CD4-positive, alpha-beta T cell (primary cell): Measurements from ENCODE around the gene WNT1. TPM values are rescaled to one million over a fixed set of nuclear protein-coding genes. Genes with fewer than 3 reads are reported as not detected.

Experiments
- ATAC-seq: fragments of 200-7000 bp; cut with Tn5 transposase; one replicate; pipeline ENCODE4 v1.10.0; 2022; ENCODE audit warnings: mild to moderate bottlenecking; ENCODE audit not compliant: poor library complexity
- CTCF ChIA-PET: fragments of 350-600 bp; sonication (Branson Sonifier 250); formaldehyde crosslinking; loops from one replicate; lab custom pipeline; 2021; ENCODE audit warnings: antibody characterized with exemption, inconsistent platforms; lab: Charles Lee
- POLR2A ChIA-PET: fragments of 350-600 bp; sonication (Branson Sonifier 250); formaldehyde crosslinking; loops from one replicate; lab custom pipeline; 2021; ENCODE audit warnings: antibody characterized with exemption, inconsistent platforms; lab: Charles Lee
- DNase-seq, 14 experiments: peaks; one replicate each; pipeline ENCODE4 v3.0.0-alpha.2; 2013 to 2020; ENCODE audit warnings: mixed read lengths in 2 of 14
- H3K27ac ChIP-seq, 2 donors: one replicate each; pipeline versions ENCODE4 v1.5.1 to v1.7.0; 2013; ENCODE audit warnings: low read length in 2 of 2, low read depth in 1 of 2, mild to moderate bottlenecking in 1 of 2
- H3K27me3 ChIP-seq, 2 experiments: 1 replicate in 1 of 2; 2 replicates in 1 of 2; pipeline versions ENCODE4 v1.6.1 to v1.7.0; 2013; ENCODE audit warnings: low read length in 2 of 2, control low read depth in 1 of 2, mild to moderate bottlenecking in 1 of 2, moderate library complexity in 1 of 2; ENCODE audit not compliant: insufficient read depth in 2 of 2, control insufficient read depth in 1 of 2
- H3K36me3 ChIP-seq: one replicate; pipeline ENCODE4 v1.6.1; 2013; ENCODE audit warnings: low read length, control low read depth; ENCODE audit not compliant: insufficient read depth
- H3K4me1 ChIP-seq: one replicate; pipeline ENCODE4 v1.6.1; 2013; ENCODE audit warnings: low read length, control low read depth; ENCODE audit not compliant: insufficient read depth
- H3K4me3 ChIP-seq: one replicate; pipeline ENCODE4 v1.5.1; 2013; ENCODE audit warnings: mild to moderate bottlenecking, low read length, moderate library complexity
- H3K9me3 ChIP-seq, 2 experiments: 1 replicate in 1 of 2; 2 replicates in 1 of 2; pipeline versions ENCODE4 v1.6.1 to v1.7.0; 2013; ENCODE audit warnings: low read length in 2 of 2, mild to moderate bottlenecking in 2 of 2, control low read depth in 1 of 2, moderate library complexity in 1 of 2; ENCODE audit not compliant: control insufficient read depth in 1 of 2, insufficient read depth in 1 of 2
- H3K27ac Mint-ChIP-seq: one replicate; pipeline ENCODE4 v1.8.0; 2020; ENCODE audit warnings: mixed read lengths
- H3K27me3 Mint-ChIP-seq: one replicate; pipeline ENCODE4 v1.8.0; 2021; ENCODE audit warnings: mixed read lengths
- H3K36me3 Mint-ChIP-seq: one replicate; pipeline ENCODE4 v1.8.0; 2021; ENCODE audit warnings: low read depth, mixed read lengths
- H3K4me1 Mint-ChIP-seq: one replicate; pipeline ENCODE4 v1.8.0; 2021; ENCODE audit warnings: low read depth, mixed read lengths
- H3K4me3 Mint-ChIP-seq: one replicate; pipeline ENCODE4 v1.8.0; 2020; ENCODE audit warnings: mild to moderate bottlenecking, mixed read lengths
- H3K9me3 Mint-ChIP-seq: one replicate; pipeline ENCODE4 v1.8.0; 2020; ENCODE audit warnings: mixed read lengths
- intact Hi-C, 2 experiments: fragments of 100-400 bp; cut with DNase I in 1 of 2; cut with micrococcal nuclease in 1 of 2; formaldehyde crosslinking; loops; one replicate each; pipeline versions ENCODE4 v1.15.1 to v1.9.0; 2023 to 2025; cut with DNase I, micrococcal nuclease
- total RNA-seq, 174 experiments: library from RNA in 2 of 174; stranded (reverse) in 2 of 174; gene quantifications; one replicate each; pipeline ENCODE4 v1.2.3 and lab custom pipeline; 2021 to 2026
- TF ChIP-seq, protein P1 (sequence below): fragments of 200-600 bp; IDR thresholded peaks from one replicate; pipeline ENCODE4 v1.8.0; 2022; ENCODE audit warnings: antibody characterized with exemption, mild to moderate bottlenecking

WNT1 gene
- total RNA-seq, 2 experiments from 2014 or later, result 1.8 to 2.7 TPM

- H3K36me3 ChIP-seq, result no peaks in the 10 kb centered on the region
- DNase-seq, result no peak
- intact Hi-C loops, result no loop called here
- peaks cover 23 to 40% of the 10 kb centered on the region in 2 experiments for H3K27me3 ChIP-seq
- H3K27ac ChIP-seq, result no peak overlapping the region
- no peaks in the 10 kb centered on the region for H3K9me3 Mint-ChIP-seq
- no peak overlapping the region for H3K4me3 Mint-ChIP-seq
- TF ChIP-seq, protein P1, sequence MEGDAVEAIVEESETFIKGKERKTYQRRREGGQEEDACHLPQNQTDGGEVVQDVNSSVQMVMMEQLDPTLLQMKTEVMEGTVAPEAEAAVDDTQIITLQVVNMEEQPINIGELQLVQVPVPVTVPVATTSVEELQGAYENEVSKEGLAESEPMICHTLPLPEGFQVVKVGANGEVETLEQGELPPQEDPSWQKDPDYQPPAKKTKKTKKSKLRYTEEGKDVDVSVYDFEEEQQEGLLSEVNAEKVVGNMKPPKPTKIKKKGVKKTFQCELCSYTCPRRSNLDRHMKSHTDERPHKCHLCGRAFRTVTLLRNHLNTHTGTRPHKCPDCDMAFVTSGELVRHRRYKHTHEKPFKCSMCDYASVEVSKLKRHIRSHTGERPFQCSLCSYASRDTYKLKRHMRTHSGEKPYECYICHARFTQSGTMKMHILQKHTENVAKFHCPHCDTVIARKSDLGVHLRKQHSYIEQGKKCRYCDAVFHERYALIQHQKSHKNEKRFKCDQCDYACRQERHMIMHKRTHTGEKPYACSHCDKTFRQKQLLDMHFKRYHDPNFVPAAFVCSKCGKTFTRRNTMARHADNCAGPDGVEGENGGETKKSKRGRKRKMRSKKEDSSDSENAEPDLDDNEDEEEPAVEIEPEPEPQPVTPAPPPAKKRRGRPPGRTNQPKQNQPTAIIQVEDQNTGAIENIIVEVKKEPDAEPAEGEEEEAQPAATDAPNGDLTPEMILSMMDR, result no peak
- H3K27ac Mint-ChIP-seq, result no peak overlapping the region
- H3K27me3 Mint-ChIP-seq, result peaks cover 68% of the 10 kb centered on the region
- ChIA-PET CTCF (interaction anchor here (0.7 to 2.2 kb wide), 3 partner anchors 11 to 102 kb away, joined by 4 to 7 read pairs (median 4); no protein-coding TSS in a partner anchor), POLR2A (no interaction called here)
- H3K4me1 Mint-ChIP-seq, result peaks cover 19% of the 10 kb centered on the region
- no peak overlapping the region for H3K4me3 ChIP-seq
- no peak for ATAC-seq
- H3K4me1 ChIP-seq, result peaks cover 15% of the 10 kb centered on the region
- H3K9me3 ChIP-seq, result no peaks in the 10 kb centered on the region
- no peaks in the 10 kb centered on the region for H3K36me3 Mint-ChIP-seq
These were observed 13.3 kb downstream of the WNT1 start for GRCh38 chr12:48991247-48992050.

GRCh38 chr12:48993787-48994186, 15.7 kb downstream of the WNT1 start:
- ChIA-PET POLR2A (interaction anchor here (1.5 kb wide), 1 partner anchor 12 kb away, joined by 5 read pairs; no protein-coding TSS in a partner anchor), CTCF (interaction anchor here (0.6 to 2.2 kb wide), 5 partner anchors 10 to 56 kb away, joined by 3 to 16 read pairs (median 5); partner anchors contain the start of gene WNT1)
- Mint-ChIP-seq H3K36me3 (no peaks in the 10 kb centered on the region), H3K27ac (no peak overlapping the region), H3K4me1 (peaks cover 30% of the 10 kb centered on the region), H3K27me3 (peaks cover 69% of the 10 kb centered on the region), H3K9me3 (no peaks in the 10 kb centered on the region), H3K4me3 (no peak overlapping the region)
- ATAC-seq (no peak), DNase-seq (no peak)
- Histone ChIP-seq H3K36me3 (no peaks in the 10 kb centered on the region), H3K4me3 (no peak overlapping the region), H3K27ac (no peak overlapping the region), H3K27me3 (peaks cover 40 to 50% of the 10 kb centered on the region in 2 experiments), H3K4me1 (peaks cover 31% of the 10 kb centered on the region), H3K9me3 (peaks cover 0 to 7% of the 10 kb centered on the region in 2 experiments)
- TF ChIP-seq, protein P1, result no peak
- intact Hi-C loops, result no loop called here

- H3K4me3 ChIP-seq, result no peak overlapping the region
- H3K27ac Mint-ChIP-seq, result no peak overlapping the region
- ATAC-seq (no peak), DNase-seq (peak in 1 of 14 experiments; percentile 27)
- H3K4me1 ChIP-seq, result peaks cover 38% of the 10 kb centered on the region
- ChIA-PET POLR2A (no interaction called here), CTCF (interaction anchor here (1.0 to 1.7 kb wide), 4 partner anchors 10 to 49 kb away, joined by 3 to 4 read pairs (median 4); partner anchors contain the start of gene WNT1)
- H3K4me1 Mint-ChIP-seq, result peaks cover 35% of the 10 kb centered on the region
- intact Hi-C loops, result loop anchor here in 1 of 2 experiments (5.0 kb wide), 1 partner anchor 92 kb away; a partner anchor contains a TSS
- no peaks in the 10 kb centered on the region for H3K36me3 ChIP-seq
- H3K27ac ChIP-seq, result no peak overlapping the region
- H3K4me3 Mint-ChIP-seq, result no peak overlapping the region
- H3K36me3 Mint-ChIP-seq, result peaks cover 3% of the 10 kb centered on the region
- peaks cover 69% of the 10 kb centered on the region for H3K27me3 Mint-ChIP-seq
- no peaks in the 10 kb centered on the region for H3K9me3 Mint-ChIP-seq
- H3K9me3 ChIP-seq, result peaks cover 0 to 9% of the 10 kb centered on the region in 2 experiments
- peaks cover 45 to 48% of the 10 kb centered on the region in 2 experiments for H3K27me3 ChIP-seq
- TF ChIP-seq, protein P1, result no peak
These were observed 16.3 kb downstream of the WNT1 start for GRCh38 chr12:48994224-48995085.
